ENCODE results near the gene PKN3.

Gene PKN3

DNA sequence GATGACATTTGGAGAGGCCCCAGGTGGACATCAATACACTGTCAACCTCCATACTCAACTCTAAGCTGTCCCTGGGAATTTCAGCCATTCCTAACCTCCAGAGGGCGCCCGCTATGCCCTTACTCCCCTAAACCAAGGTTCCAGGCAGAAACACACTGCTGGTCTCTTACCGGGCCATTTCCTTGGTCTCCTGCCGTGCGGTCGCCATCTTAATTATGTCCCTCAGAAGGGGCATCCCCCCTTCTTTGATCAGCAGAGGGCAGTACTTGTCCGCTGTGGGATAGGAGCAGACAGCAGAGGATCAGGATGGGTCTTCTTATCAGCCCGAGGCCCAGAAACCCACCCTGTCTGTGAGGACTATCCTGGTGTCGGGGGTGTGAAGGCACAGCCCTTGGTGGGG is 31.0 kb downstream of the PKN3 start:
- no peak for DNase-seq (ENCODE audit: insufficient read length, low spot score)
- FAIRE-seq, result peak; percentile 62

- FAIRE-seq, result no peak
- DNase-seq (ENCODE audit: insufficient read length, low spot score), result no peak
Measured at GRCh38 chr9:128735373-128735772, 33.1 kb downstream of the PKN3 start.

DNA sequence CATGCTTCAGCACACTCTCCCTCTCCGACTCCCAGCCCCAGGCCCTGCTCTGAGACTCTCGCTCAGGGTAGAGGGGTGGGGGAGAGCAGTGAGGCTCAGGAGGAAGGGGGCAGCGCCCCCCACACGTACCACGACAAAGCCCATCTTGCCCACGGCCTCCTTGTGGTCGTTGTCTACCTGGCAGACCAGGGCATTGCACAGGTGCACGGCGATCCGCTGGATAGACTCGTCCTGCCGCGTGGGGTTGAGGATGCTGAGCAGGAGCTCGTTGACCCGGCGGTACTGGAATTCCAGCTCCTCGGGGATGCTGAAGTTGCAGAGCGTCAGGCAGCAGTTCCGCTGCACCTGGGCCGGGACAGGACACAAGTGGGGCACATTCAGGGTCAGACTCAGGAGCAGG is 40.1 kb downstream of the PKN3 start:
- DNase-seq (ENCODE audit: insufficient read length, low spot score), result no peak

DNA sequence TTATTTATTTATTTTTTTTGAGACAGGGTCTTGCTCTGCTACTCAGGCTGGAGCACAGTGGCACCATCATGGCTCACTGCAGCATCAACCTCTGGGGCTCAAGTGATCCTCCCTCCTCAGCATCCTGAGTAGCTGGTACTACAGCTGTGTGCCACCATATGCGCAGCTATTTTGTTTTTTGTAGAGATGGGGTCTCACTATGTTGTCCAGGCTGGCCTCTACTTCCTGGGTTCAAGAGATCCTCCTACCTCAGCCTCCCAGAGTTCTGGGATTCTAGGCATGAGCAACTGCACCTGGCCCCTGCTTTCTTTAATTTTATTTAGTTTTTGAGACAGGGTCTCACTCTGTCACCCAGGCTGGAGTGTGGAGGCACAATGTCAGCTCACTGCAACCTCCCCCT is 41.1 kb downstream of the PKN3 start:
- FAIRE-seq, result no peak
- DNase-seq (ENCODE audit: insufficient read length, low spot score), result no peak

More for the DNA sequence above, 40.1 kb downstream of the PKN3 start:
- no peak for FAIRE-seq

- no peak for FAIRE-seq
Measured at GRCh38 chr9:128747241-128747640, 44.9 kb downstream of the PKN3 start.

GRCh38 chr9:128750926-128751595 is 48.8 kb downstream of the PKN3 start:
- FAIRE-seq (no peak), DNase-seq (ENCODE audit: insufficient read length, low spot score) (no peak)

More at GRCh38 chr9:128747241-128747640, 44.9 kb downstream of the PKN3 start:
- no peak for DNase-seq (ENCODE audit: insufficient read length, low spot score)

DNA sequence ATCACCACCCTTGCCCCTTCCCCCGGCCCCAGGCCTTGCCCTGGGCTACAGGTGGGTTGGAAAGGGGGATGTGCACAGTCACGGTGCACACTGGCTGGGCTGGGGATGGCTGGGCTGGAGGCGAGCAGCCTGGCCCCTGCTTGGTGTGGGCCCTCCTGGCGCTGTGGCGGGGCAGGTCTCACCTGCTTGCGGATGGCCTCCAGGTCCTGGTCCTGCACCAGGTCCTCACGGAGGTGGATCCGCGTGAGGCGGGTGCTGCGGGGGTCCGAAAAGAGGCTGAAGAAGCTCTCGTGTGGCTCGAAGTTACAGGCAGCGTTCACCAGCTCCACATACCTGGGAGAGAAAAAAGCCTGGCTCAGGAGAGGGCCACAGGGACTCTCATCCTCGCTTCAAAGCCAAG is 51.3 kb downstream of the PKN3 start:
- FAIRE-seq (no peak), DNase-seq (ENCODE audit: insufficient read length, low spot score) (no peak)

DNA sequence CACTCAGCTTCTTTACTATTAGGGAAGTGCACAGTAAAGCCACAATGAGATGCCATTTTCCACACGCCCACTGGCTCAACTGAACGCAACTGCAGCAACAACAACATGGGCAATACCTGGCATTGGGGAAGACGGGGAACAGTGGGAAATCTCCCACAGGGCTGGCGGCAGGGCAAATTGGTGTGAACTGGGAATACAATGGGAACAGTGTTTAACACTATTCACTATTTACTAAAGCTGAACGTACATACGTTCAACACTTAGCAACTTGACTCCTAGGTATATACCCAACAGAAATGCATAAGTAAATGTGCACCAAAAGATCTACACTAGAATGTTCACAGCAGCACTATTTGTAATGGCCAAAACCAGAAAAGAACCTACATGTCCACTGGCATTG is 55.3 kb downstream of the PKN3 start:
- DNase-seq (ENCODE audit: insufficient read length, low spot score) (no peak), FAIRE-seq (no peak)

- no peak for FAIRE-seq
- no peak for DNase-seq (ENCODE audit: insufficient read length, low spot score)
Measured at GRCh38 chr9:128762671-128763449, 60.6 kb downstream of the PKN3 start.

- DNase-seq (ENCODE audit: insufficient read length, low spot score), result no peak
- no peak for FAIRE-seq
Measured at GRCh38 chr9:128764361-128764760, 62.1 kb downstream of the PKN3 start.

- no peak for FAIRE-seq
Measured at GRCh38 chr9:128765499-128765898, 63.2 kb downstream of the PKN3 start.

GRCh38 chr9:128768606-128769005 is 66.3 kb downstream of the PKN3 start:
- FAIRE-seq, result no peak
- no peak for DNase-seq (ENCODE audit: insufficient read length, low spot score)

More at GRCh38 chr9:128765499-128765898, 63.2 kb downstream of the PKN3 start:
- no peak for DNase-seq (ENCODE audit: insufficient read length, low spot score)

Data from GM19239 (cell line).